GM12878 (cell line): ENCODE data around the gene TRIP11. TPM values are rescaled to one million over a fixed set of nuclear protein-coding genes. Genes with fewer than 3 reads are reported as not detected.

Experiments
- ATAC-seq: fragments of 200-7000 bp; cut with Tn5 transposase; 3 replicates; pipeline ENCODE4 v1.9.1; 2020; ENCODE audit warnings: mild to moderate bottlenecking, moderate library complexity
- BruUV-seq: library from RNA; stranded (reverse); fragments of 400-500 nt; replicated peaks from 2 replicates; lab custom pipeline; 2021; lab: Mats Ljungman, UMichigan
- CTCF ChIA-PET: fragments of 300-600 bp; sonication (Branson Sonifier 250); formaldehyde crosslinking; extraction: SDS; loops from one replicate; lab custom pipeline; 2021; ENCODE audit warnings: inconsistent platforms; lab: Yijun Ruan, JAX
- POLR2A ChIA-PET: fragments of 350-600 bp; formaldehyde crosslinking; extraction: SDS; loops from one replicate; lab custom pipeline; 2021; ENCODE audit warnings: inconsistent platforms; lab: Charles Lee
- RAD21 ChIA-PET: fragments of 300-600 bp; sonication (Branson Sonifier 250); formaldehyde crosslinking; loops from one replicate; lab custom pipeline; 2023; ENCODE audit warnings: antibody characterized with exemption; ENCODE audit not compliant: unreplicated experiment; lab: Charles Lee
- SMC1A ChIA-PET: fragments of 300-600 bp; sonication (Branson Sonifier 250); formaldehyde crosslinking; loops from one replicate; lab custom pipeline; 2023; ENCODE audit not compliant: unreplicated experiment, uncharacterized antibody; lab: Charles Lee
- DNase-seq: peaks from one replicate; pipeline ENCODE4 v3.0.0-alpha.2; 2011; ENCODE audit warnings: low read depth, low spot score
- FAIRE-seq: peaks from 3 replicates; lab custom pipeline; 2011; peaks lifted over from hg19 to GRCh38; lab: Jason Lieb, UNC
- H2AFZ ChIP-seq: 2 replicates; pipeline ENCODE4 v1.6.0; 2011; ENCODE audit warnings: low read depth, low read length, control low read depth; ENCODE audit not compliant: control insufficient read depth
- H3K27ac ChIP-seq: 2 replicates; pipeline ENCODE4 v1.5.1; 2011; ENCODE audit warnings: control low read depth; ENCODE audit not compliant: control insufficient read depth, insufficient read depth
- H3K27me3 ChIP-seq, 2 experiments: replicated peaks in 1 of 2; 2 replicates each; pipeline versions ENCODE4 v1.6.0 to v1.6.1; 2011; ENCODE audit warnings: low read length in 1 of 2; ENCODE audit not compliant: control insufficient read depth in 2 of 2, insufficient read depth in 2 of 2
- H3K36me3 ChIP-seq, 2 experiments: 2 replicates each; pipeline ENCODE4 v1.5.1; 2011; ENCODE audit warnings: low read length in 1 of 2; ENCODE audit not compliant: control insufficient read depth in 2 of 2, insufficient read depth in 2 of 2
- H3K4me1 ChIP-seq: 2 replicates; pipeline ENCODE4 v1.6.1; 2011; ENCODE audit warnings: mild to moderate bottlenecking, low read length, moderate library complexity, mixed read lengths; ENCODE audit not compliant: control insufficient read depth, insufficient read depth
- H3K4me2 ChIP-seq: 2 replicates; pipeline ENCODE4 v1.6.0; 2011; ENCODE audit warnings: control low read depth; ENCODE audit not compliant: control insufficient read depth, insufficient read depth
- H3K4me3 ChIP-seq: fragments of 200-600 bp; sonication (generic); 2 replicates; pipeline ENCODE4 v1.5.1; 2016
- H3K79me2 ChIP-seq: 2 replicates; pipeline ENCODE4 v1.6.0; 2011; ENCODE audit warnings: low read length; ENCODE audit not compliant: control insufficient read depth, insufficient read depth
- H3K9ac ChIP-seq: 2 replicates; pipeline ENCODE4 v1.8.0; 2011; ENCODE audit warnings: low read length, control low read depth, mixed read lengths; ENCODE audit not compliant: control insufficient read depth, insufficient read depth
- H3K9me3 ChIP-seq: replicated peaks from 3 replicates; pipeline ENCODE4 v1.5.1; 2011; ENCODE audit warnings: mild to moderate bottlenecking, low read length; ENCODE audit not compliant: control insufficient read depth, insufficient read depth
- H4K20me1 ChIP-seq: 2 replicates; pipeline ENCODE4 v1.6.0; 2011; ENCODE audit not compliant: control insufficient read depth, insufficient read depth
- BRCA1 ChIP-seq: IDR thresholded peaks from 2 replicates; pipeline ENCODE4 v1.6.1; 2011; ENCODE audit warnings: low read depth, low read length, improper control_type of control experiment
- EGR1 ChIP-seq, 2 experiments: IDR thresholded peaks; 1 replicate in 1 of 2; 2 replicates in 1 of 2; pipeline ENCODE4 v1.6.1; 2011 to 2012; ENCODE audit warnings: low read depth in 2 of 2, low read length in 2 of 2, borderline replicate concordance in 1 of 2, mild to moderate bottlenecking in 1 of 2, moderate library complexity in 1 of 2
- ESRRA ChIP-seq: IDR thresholded peaks from 2 replicates; pipeline ENCODE4 v1.6.1; 2012; ENCODE audit warnings: mild to moderate bottlenecking, low read length, improper control_type of control experiment
- FOXK2 ChIP-seq: fragments of 450-650 bp; IDR thresholded peaks from 2 replicates; pipeline ENCODE4 v1.6.1; 2017; ENCODE audit warnings: mild to moderate bottlenecking, moderate library complexity
- KLF5 ChIP-seq: fragments of 450-650 bp; IDR thresholded peaks from 2 replicates; pipeline ENCODE4 v1.6.1; 2014; ENCODE audit warnings: mild to moderate bottlenecking; ENCODE audit not compliant: partially characterized antibody
- NR2F1 ChIP-seq: fragments of 450-650 bp; conservative IDR thresholded peaks from 2 replicates; pipeline ENCODE4 v1.6.1; 2017; ENCODE audit warnings: mild to moderate bottlenecking
- RAD21 ChIP-seq: IDR thresholded peaks from 2 replicates; pipeline ENCODE4 v1.6.1; 2011; ENCODE audit warnings: mild to moderate bottlenecking, low read depth, low read length, moderate library complexity; ENCODE audit not compliant: insufficient read depth
- RELB ChIP-seq: fragments of 450-650 bp; IDR thresholded peaks from 2 replicates; pipeline ENCODE4 v1.6.1; 2017; ENCODE audit warnings: low read depth, mild to moderate bottlenecking, moderate library complexity
- SIX5 ChIP-seq: IDR thresholded peaks from 2 replicates; pipeline ENCODE4 v1.6.1; 2011; ENCODE audit warnings: mild to moderate bottlenecking, low read depth, low read length, moderate library complexity; ENCODE audit not compliant: severe bottlenecking
- SMAD1 ChIP-seq: fragments of 450-650 bp; IDR thresholded peaks from 2 replicates; pipeline ENCODE4 v1.6.1; 2018; ENCODE audit warnings: mild to moderate bottlenecking, low read depth; ENCODE audit not compliant: partially characterized antibody
- STAT1 ChIP-seq: fragments of 450-650 bp; conservative IDR thresholded peaks from 2 replicates; pipeline ENCODE4 v1.6.1; 2014; ENCODE audit warnings: antibody characterized with exemption, mild to moderate bottlenecking
- TCF7 ChIP-seq: IDR thresholded peaks from 2 replicates; pipeline ENCODE4 v1.6.1; 2014; ENCODE audit warnings: antibody characterized with exemption, borderline replicate concordance
- ZNF592 ChIP-seq: fragments of 450-650 bp; IDR thresholded peaks from 2 replicates; pipeline ENCODE4 v1.6.1; 2017; ENCODE audit warnings: mild to moderate bottlenecking, moderate library complexity
- ZNF622 ChIP-seq: fragments of 450-650 bp; IDR thresholded peaks from 2 replicates; pipeline ENCODE4 v1.6.1; 2017; ENCODE audit warnings: mild to moderate bottlenecking, inconsistent platforms
- WGBS: methylation state at CpG from one replicate; pipeline ENCODE4 v1.1.6; 2016; ENCODE audit warnings: low lambda C conversion rate; ENCODE audit not compliant: insufficient replicate concordance, insufficient coverage; ENCODE audit errors: missing lambda C conversion rate; 5-methylcytosine and 5-hydroxymethylcytosine counted together
- in situ Hi-C: fragments of 300-500 bp; cut with MboI; formaldehyde crosslinking; loops from 9 replicates; pipeline ENCODE4 v1.14.3; 2018; ENCODE audit warnings: mixed read lengths
- intact Hi-C: fragments of 100-400 bp; cut with micrococcal nuclease; formaldehyde crosslinking; loops from one replicate; pipeline ENCODE4 v1.14.2; 2022; ENCODE audit not compliant: unreplicated experiment
- polyA plus RNA-seq, 11 experiments: library from polyadenylated mRNA; depleted of rRNA in 4 of 11; unstranded in 6 of 11; stranded (reverse) in 5 of 11; fragments of >200 nt; fragmentation: Nextera tagmentation in 4 of 11; fragmentation: Illumina TruSeq in 1 of 11; extraction: Ambion mirVana in 4 of 11; extraction: Trizol in 1 of 11; gene quantifications; 1 replicate in 1 of 11; 2 replicates in 10 of 11; pipeline versions ENCODE4 v1.2.1 to v1.2.3, GENCODE V29; 2011 to 2016; ENCODE audit warnings: inconsistent platforms in 2 of 11, missing spikeins in 2 of 11, low read depth in 1 of 11
- total RNA-seq, 4 experiments: library from RNA; depleted of rRNA in 3 of 4; stranded (reverse); fragments of >200 nt in 3 of 4; fragmentation: Illumina TruSeq in 1 of 4; extraction: Trizol in 1 of 4; gene quantifications; 2 replicates each; pipeline versions ENCODE4 v1.2.1 to v1.2.3, GENCODE V29; 2013 to 2021
- TF ChIP-seq, protein P1 (sequence below), 3 experiments: IDR thresholded peaks in 2 of 3; conservative IDR thresholded peaks in 1 of 3; 2 replicates each; pipeline ENCODE4 v1.5.1; 2011; ENCODE audit warnings: low read depth in 3 of 3, low read length in 3 of 3, mild to moderate bottlenecking in 3 of 3, control low read depth in 2 of 3, moderate library complexity in 2 of 3, inconsistent platforms in 1 of 3, mixed read lengths in 1 of 3; ENCODE audit not compliant: control insufficient read depth in 2 of 3, insufficient read depth in 1 of 3; ENCODE audit errors: extremely low read depth in 1 of 3
- TF ChIP-seq, protein P2 (sequence below): fragments of 150-350 bp; IDR thresholded peaks from 2 replicates; pipeline ENCODE4 v1.6.1; 2014; ENCODE audit warnings: mild to moderate bottlenecking, low read depth, low read length

The TRIP11 gene
- total and polyA plus RNA-seq, 10 of the 15 experiments (the other 5 are each of a cell fraction or from before 2014, with no cell fraction given) = 5.3 to 46.1 (median 19.9) TPM

- no peak for FAIRE-seq
- POLR2A ChIA-PET = no interaction called here
- no peaks in the 10 kb centered on the region; a peak in 1 of 4 replicates for H3K27me3 ChIP-seq
- no peak for TF ChIP-seq RELB
- TF ChIP-seq ZNF622 = no peak
- no peak for TF ChIP-seq SMAD1
- no peak for TF ChIP-seq TCF7
- no peak for TF ChIP-seq RAD21
- TF ChIP-seq ESRRA = no peak
- no peak for TF ChIP-seq EGR1 (IDR thresholded peaks at IDR 0.05; ENCODE audit: borderline replicate concordance in 1 of 2, low read depth in 2 of 2, low read length in 2 of 2)
- TF ChIP-seq ZNF592 = no peak
- no peak for TF ChIP-seq STAT1
- TF ChIP-seq, protein P1, sequence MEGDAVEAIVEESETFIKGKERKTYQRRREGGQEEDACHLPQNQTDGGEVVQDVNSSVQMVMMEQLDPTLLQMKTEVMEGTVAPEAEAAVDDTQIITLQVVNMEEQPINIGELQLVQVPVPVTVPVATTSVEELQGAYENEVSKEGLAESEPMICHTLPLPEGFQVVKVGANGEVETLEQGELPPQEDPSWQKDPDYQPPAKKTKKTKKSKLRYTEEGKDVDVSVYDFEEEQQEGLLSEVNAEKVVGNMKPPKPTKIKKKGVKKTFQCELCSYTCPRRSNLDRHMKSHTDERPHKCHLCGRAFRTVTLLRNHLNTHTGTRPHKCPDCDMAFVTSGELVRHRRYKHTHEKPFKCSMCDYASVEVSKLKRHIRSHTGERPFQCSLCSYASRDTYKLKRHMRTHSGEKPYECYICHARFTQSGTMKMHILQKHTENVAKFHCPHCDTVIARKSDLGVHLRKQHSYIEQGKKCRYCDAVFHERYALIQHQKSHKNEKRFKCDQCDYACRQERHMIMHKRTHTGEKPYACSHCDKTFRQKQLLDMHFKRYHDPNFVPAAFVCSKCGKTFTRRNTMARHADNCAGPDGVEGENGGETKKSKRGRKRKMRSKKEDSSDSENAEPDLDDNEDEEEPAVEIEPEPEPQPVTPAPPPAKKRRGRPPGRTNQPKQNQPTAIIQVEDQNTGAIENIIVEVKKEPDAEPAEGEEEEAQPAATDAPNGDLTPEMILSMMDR (IDR thresholded peaks at IDR 0.05 in 2 of 3, conservative IDR thresholded peaks at IDR 0.05 in 1 of 3; ENCODE audit: control insufficient read depth in 2 of 3, extremely low read depth in 1 of 3, insufficient read depth in 1 of 3, low read depth in 3 of 3, low read length in 3 of 3) = no peak
- no peak for TF ChIP-seq FOXK2
- TF ChIP-seq BRCA1 = no peak
- no peak for TF ChIP-seq NR2F1
- no peak for TF ChIP-seq SIX5
- no peak for TF ChIP-seq KLF5
- TF ChIP-seq, protein P2, sequence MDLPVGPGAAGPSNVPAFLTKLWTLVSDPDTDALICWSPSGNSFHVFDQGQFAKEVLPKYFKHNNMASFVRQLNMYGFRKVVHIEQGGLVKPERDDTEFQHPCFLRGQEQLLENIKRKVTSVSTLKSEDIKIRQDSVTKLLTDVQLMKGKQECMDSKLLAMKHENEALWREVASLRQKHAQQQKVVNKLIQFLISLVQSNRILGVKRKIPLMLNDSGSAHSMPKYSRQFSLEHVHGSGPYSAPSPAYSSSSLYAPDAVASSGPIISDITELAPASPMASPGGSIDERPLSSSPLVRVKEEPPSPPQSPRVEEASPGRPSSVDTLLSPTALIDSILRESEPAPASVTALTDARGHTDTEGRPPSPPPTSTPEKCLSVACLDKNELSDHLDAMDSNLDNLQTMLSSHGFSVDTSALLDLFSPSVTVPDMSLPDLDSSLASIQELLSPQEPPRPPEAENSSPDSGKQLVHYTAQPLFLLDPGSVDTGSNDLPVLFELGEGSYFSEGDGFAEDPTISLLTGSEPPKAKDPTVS = no peak
Measured at GRCh38 chr14:91925727-91926121, 114.1 kb downstream of the TRIP11 start.

More at GRCh38 chr14:91925727-91926121, 114.1 kb downstream of the TRIP11 start:
- H3K36me3 ChIP-seq = no peaks in the 10 kb centered on the region
- ATAC-seq (no peak), DNase-seq (no peak)
- H3K4me1 ChIP-seq = no peaks in the 10 kb centered on the region
- no peaks in the 10 kb centered on the region for H3K9me3 ChIP-seq
- H4K20me1 ChIP-seq = no peaks in the 10 kb centered on the region
- H3K27ac ChIP-seq = no peak overlapping the region
- H3K4me2 ChIP-seq = no peak overlapping the region
- CTCF ChIA-PET = interaction anchor here (1.5 kb wide), 1 partner anchor 34 kb away, joined by 3 read pairs; no protein-coding TSS in a partner anchor
- no peak overlapping the region for H3K4me3 ChIP-seq
- 76% methylated on average over 10 of the region's 10 CpGs for WGBS
- no peaks in the 10 kb centered on the region for H3K79me2 ChIP-seq
- no peak overlapping the region for H2AFZ ChIP-seq
- intact Hi-C loops = no loop called here
- RAD21 ChIA-PET = no interaction called here
- in situ Hi-C loops = no loop called here
- H3K9ac ChIP-seq = no peak overlapping the region
- BruUV-seq = no TSS peak
- SMC1A ChIA-PET = no interaction called here
